ENCODE results near the gene RBAK.
"Not testable (repeated sequence)": the region's sequence is repeated elsewhere in the genome, so short reads cannot be mapped to it uniquely, and the experiment has no call there.

The RBAK gene

DNA sequence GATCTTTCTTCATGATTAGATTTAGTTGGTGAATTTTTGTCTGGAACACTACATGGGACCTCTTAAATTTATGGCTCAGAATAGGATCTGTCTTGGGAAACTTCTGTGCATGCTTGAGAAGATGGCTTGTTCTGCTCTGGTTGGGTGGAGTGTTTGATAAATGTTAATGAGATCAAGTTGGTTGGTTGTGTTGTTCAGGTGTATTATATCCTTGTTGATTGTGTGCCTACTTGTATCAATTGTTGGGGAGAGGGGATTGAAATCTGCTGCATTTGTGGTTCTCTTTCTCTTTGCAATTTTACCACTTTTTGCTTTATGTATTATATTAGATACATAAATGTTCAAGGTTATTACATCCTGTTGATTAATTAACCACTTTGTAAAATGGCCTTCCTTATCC, 6.1 kb downstream of the RBAK start:
- DNase-seq (ENCODE audit: low read depth) = not testable (repeated sequence)

- no peak for DNase-seq (ENCODE audit: low read depth)
Measured at GRCh38 chr7:5053175-5053574, 7.5 kb downstream of the RBAK start.

- no peak for DNase-seq (ENCODE audit: low read depth)
Measured at GRCh38 chr7:5063698-5064097, 18.0 kb downstream of the RBAK start.

DNA sequence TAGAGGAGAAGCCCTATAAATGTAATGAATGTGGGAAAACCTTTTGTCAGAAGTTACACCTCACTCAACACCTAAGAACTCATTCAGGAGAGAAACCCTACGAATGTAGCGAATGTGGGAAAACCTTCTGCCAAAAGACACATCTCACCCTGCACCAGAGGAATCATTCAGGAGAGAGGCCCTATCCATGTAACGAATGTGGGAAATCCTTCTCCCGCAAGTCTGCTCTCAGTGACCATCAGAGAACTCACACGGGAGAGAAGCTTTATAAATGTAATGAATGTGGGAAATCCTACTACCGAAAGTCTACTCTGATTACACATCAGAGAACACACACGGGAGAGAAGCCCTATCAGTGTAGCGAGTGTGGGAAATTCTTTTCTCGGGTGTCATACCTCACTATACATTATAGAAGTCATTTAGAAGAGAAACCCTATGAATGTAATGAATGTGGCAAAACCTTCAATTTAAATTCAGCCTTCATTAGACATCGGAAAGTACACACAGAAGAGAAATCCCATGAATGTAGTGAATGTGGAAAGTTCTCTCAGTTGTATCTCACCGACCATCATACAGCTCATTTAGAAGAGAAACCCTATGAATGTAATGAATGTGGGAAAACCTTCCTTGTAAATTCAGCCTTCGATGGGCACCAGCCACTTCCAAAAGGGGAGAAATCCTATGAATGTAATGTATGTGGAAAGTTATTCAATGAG, 18.9 kb downstream of the RBAK start:
- no peak for DNase-seq (ENCODE audit: low read depth)

- DNase-seq (ENCODE audit: low read depth) = no peak
Measured at GRCh38 chr7:5065107-5065407, 19.4 kb downstream of the RBAK start.

GRCh38 chr7:5068521-5068920, 22.9 kb downstream of the RBAK start:
- no peak for DNase-seq (ENCODE audit: low read depth)

- no peak for DNase-seq (ENCODE audit: low read depth)
Measured at GRCh38 chr7:5070206-5070605, 24.5 kb downstream of the RBAK start.

GRCh38 chr7:5075187-5075586, 29.5 kb downstream of the RBAK start:
- not testable (repeated sequence) for DNase-seq (ENCODE audit: low read depth)

DNA sequence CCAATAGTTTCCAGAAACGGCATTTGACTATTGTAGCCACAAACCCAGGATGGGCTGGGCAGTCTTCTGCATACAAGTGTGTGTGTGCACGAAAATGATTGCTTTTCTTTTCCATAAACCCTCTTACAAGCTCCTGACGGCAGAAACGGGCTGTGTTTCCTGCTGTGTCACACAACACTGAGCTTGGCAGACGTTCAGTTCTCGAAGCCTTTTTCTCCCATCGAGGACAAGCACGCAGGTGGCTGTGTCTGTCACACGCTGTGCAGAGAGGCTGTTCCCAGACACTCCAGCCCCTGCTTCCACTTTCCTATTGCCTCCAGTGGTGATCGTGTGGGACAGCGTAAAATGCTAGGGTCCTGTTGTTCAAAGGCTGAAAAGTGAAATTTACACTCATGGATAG, 32.1 kb downstream of the RBAK start:
- no peak for DNase-seq (ENCODE audit: low read depth)

DNA sequence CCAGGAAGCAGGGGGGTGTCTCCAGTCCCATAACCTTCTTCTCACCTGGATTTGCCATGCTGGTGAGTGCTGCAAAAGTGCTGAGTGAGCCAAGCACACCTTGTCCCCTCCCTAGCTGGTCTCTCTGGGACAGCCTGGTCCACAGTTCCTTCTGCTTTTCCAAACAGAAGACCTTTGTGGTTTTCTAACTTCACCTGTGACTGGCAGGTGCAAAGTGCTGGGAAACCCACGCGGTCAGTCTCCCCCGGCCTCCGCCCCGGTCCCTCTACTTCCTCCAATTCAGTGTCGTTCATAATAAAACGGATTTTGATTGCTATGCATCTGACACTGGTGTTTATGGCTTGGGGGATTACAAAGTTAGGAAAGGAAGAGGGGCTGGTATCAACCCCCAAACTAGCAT, 37.1 kb downstream of the RBAK start:
- no peak for DNase-seq (ENCODE audit: low read depth)

DNA sequence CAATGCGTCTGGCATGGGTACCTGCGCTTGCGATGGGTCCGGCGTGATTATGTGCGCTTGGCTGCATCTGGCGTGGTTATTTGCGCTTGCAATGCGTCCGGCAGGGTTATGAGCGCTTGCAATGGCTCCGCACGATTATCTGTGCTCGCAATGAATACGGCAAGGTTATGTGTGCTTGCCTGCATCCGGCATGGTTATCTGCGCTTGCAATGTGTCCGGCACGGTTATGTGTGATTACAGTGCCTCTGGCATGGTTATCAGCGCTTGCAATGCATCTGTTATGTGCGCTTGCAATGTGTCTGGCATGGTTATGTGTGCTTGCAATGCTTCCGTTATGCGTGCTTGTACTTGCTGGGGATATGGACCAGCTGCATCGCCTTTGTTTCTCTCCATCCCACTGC, 37.7 kb downstream of the RBAK start:
- no peak for DNase-seq (ENCODE audit: low read depth)

GRCh38 chr7:5086256-5086655, 40.6 kb downstream of the RBAK start:
- no peak for DNase-seq (ENCODE audit: low read depth)

DNA sequence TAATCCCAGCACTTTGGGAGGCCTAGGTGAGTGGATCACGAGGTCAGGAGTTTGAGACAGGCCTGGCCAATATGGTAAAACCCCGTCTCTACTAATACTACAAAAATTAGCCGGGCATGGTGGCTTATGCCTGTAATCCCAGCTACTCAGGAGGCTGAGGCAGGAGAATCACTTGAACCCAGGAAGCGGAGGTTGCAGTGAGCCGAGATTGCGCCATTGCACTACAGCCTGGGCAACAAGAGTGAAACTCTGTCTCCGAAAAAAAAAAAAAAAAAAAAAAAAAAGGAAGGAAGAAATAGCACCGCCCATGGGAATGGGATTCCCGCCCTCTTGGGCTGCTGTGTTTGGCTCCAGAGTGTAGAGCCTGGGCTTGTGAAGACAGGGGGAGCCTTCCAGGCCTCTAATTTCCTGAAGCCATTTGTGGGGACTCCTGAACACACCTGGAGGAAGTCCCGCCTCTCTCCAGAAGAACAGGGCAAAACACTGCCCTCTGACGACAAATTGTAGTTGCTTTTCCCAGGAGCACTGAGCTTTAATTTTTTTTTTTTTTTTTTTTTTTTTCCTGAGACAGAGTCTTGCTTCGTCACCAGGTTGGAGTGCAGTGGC, 42.7 kb downstream of the RBAK start:
- DNase-seq (ENCODE audit: low read depth) = not testable (repeated sequence)

DNA sequence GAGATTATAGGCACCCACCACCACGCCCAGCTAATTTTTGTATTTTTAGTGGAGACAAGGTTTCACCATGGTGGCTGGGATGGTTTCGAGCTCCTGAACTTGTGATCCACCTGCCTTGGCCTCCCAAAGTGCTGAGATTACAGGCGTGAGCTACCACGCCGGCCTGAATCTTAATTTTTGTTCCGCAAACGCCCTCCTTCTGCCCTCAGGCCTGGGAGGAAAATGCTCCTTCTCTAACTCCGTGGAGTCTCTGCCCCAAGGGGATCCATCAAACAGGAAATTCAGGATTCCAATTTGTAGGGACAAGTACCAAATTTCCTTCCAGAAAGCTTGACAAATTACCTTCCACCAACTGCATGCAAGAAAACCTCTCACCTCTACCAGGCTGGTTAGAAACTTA, 43.2 kb downstream of the RBAK start:
- DNase-seq (ENCODE audit: low read depth) = no peak

DNA sequence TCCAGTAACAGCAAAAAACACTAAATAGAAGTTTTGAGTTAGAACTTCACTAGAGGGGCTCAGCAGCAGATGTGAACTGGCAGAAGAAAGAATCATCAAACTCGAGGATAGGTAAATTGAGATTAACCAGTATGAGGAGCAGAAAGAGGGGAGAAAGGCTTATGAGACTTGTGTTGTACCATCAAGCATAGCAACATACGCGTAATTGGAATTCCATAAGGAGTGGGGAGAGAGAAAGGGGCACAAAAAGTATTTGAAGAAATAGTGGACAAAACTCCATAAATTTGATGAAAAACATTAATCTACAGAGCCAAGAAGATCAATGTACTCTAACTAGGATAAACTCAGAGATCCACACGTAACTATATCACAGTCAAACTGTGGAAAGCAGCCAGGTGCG, 48.3 kb downstream of the RBAK start:
- no peak for DNase-seq (ENCODE audit: low read depth)

DNA sequence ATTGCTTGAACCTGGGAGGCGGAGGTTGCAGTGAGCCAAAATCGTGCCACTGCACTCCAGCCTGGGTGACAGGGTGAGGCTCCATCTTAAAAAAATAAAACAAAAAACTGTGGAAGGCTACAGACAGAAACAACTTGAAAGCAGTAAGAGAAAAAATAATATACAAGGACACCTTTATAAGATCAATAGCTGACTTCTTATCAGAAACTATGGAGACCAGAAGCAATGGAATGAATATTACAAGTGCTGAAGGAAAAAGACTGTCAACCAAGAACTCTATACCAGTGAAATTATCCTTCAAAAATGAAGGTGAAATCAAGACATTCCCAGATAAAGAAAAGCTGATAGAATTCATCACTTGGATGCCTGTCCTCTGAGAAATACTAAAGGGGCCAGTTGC, 49.0 kb downstream of the RBAK start:
- no peak for DNase-seq (ENCODE audit: low read depth)

- DNase-seq (ENCODE audit: low read depth) = no peak
Measured at GRCh38 chr7:5116359-5116758, 70.7 kb downstream of the RBAK start.

- no peak for DNase-seq (ENCODE audit: low read depth)
Measured at GRCh38 chr7:5117095-5117970, 71.7 kb downstream of the RBAK start.
